ENCODE results near the gene C1orf210. TPM values are rescaled to one million over a fixed set of nuclear protein-coding genes. Genes with fewer than 3 reads are reported as not detected.

Gene C1orf210
- polyA plus RNA-seq, 3 donors: 0.05 TPM; not detected in 2

- DNase-seq: no peak
- 86% methylated on average over 9 of the region's 9 CpGs for WGBS (ENCODE audit: insufficient coverage)
- Histone ChIP-seq H3K4me3 (replicated peaks in 1 of 3; ENCODE audit: low read depth in 2 of 3, low read length in 3 of 3) (no peak overlapping the region), H3K27ac (ENCODE audit: low read depth in 1 of 2, low read length in 2 of 2) (no peak overlapping the region), H2AFZ (ENCODE audit: insufficient read depth, low read depth, low read length, poor library complexity, severe bottlenecking) (no peak overlapping the region), H3K9ac (ENCODE audit: insufficient read depth, low read length, poor library complexity, severe bottlenecking) (no peak overlapping the region), H3K9me3 (replicated peaks in 1 of 2; ENCODE audit: control insufficient read depth in 1 of 2, insufficient read depth in 1 of 2, low read length in 2 of 2) (no peaks in the 10 kb centered on the region), H3K4me2 (replicated peaks; ENCODE audit: extremely low read depth, low read length, poor library complexity, severe bottlenecking) (no peak overlapping the region), H4K20me1 (ENCODE audit: insufficient read depth, low read length) (no peaks in the 10 kb centered on the region), H3K36me3 (replicated peaks in 1 of 2; ENCODE audit: control insufficient read depth in 1 of 2, insufficient read depth in 2 of 2, low read length in 2 of 2) (no peaks in the 10 kb centered on the region), H3K79me2 (ENCODE audit: insufficient read depth, low read length) (no peaks in the 10 kb centered on the region), H3K27me3 (ENCODE audit: control insufficient read depth in 2 of 2, insufficient read depth in 2 of 2, low read length in 2 of 2) (no peaks in the 10 kb centered on the region), H3K4me1 (ENCODE audit: control insufficient read depth in 1 of 2, insufficient read depth in 2 of 2, low read length in 2 of 2) (peaks cover 0 to 2% of the 10 kb centered on the region in 2 donors)
- peaks cover 7% of the 10 kb centered on the region for H3K4me1 Mint-ChIP-seq
- intact Hi-C loops (cut with micrococcal nuclease): no loop called here
- no peak overlapping the region for H3K27ac Mint-ChIP-seq
- peaks cover 0 to 2% (median 0%) of the 10 kb centered on the region in 7 donors for H3K9me3 Mint-ChIP-seq
- no peaks in the 10 kb centered on the region for H3K36me3 Mint-ChIP-seq
- peaks cover 0 to 2% (median 2%) of the 10 kb centered on the region in 3 donors for H3K27me3 Mint-ChIP-seq (ENCODE audit: low read depth in 3 of 3)
- TF ChIP-seq CTCF (IDR thresholded peaks at IDR 0.05): no peak
- H3K4me3 Mint-ChIP-seq: no peak overlapping the region
Observed at GRCh38 chr1:43311521-43311920, 26.1 kb upstream of the C1orf210 start.

GRCh38 chr1:43309405-43310025, 24.1 kb upstream of the C1orf210 start:
- Histone ChIP-seq H3K9me3 (replicated peaks in 1 of 2; ENCODE audit: control insufficient read depth in 1 of 2, insufficient read depth in 1 of 2, low read length in 2 of 2) (no peaks in the 10 kb centered on the region), H3K79me2 (ENCODE audit: insufficient read depth, low read length) (no peaks in the 10 kb centered on the region), H3K4me2 (replicated peaks; ENCODE audit: extremely low read depth, low read length, poor library complexity, severe bottlenecking) (no peak overlapping the region), H2AFZ (ENCODE audit: insufficient read depth, low read depth, low read length, poor library complexity, severe bottlenecking) (no peak overlapping the region), H3K4me3 (replicated peaks in 1 of 3; ENCODE audit: low read depth in 2 of 3, low read length in 3 of 3) (no peak overlapping the region), H3K36me3 (replicated peaks in 1 of 2; ENCODE audit: control insufficient read depth in 1 of 2, insufficient read depth in 2 of 2, low read length in 2 of 2) (no peaks in the 10 kb centered on the region), H3K27me3 (ENCODE audit: control insufficient read depth in 2 of 2, insufficient read depth in 2 of 2, low read length in 2 of 2) (no peaks in the 10 kb centered on the region), H3K4me1 (ENCODE audit: control insufficient read depth in 1 of 2, insufficient read depth in 2 of 2, low read length in 2 of 2) (no peaks in the 10 kb centered on the region), H3K27ac (ENCODE audit: low read depth in 1 of 2, low read length in 2 of 2) (no peak overlapping the region), H4K20me1 (ENCODE audit: insufficient read depth, low read length) (no peaks in the 10 kb centered on the region), H3K9ac (ENCODE audit: insufficient read depth, low read length, poor library complexity, severe bottlenecking) (no peak overlapping the region)
- WGBS (ENCODE audit: insufficient coverage): 97% methylated on average over 12 of the region's 13 CpGs
- no peak for TF ChIP-seq CTCF (IDR thresholded peaks at IDR 0.05)
- Mint-ChIP-seq H3K9me3 (peaks cover 0 to 2% (median 0%) of the 10 kb centered on the region in 7 donors), H3K4me3 (no peak overlapping the region), H3K4me1 (no peaks in the 10 kb centered on the region), H3K36me3 (no peaks in the 10 kb centered on the region), H3K27me3 (ENCODE audit: low read depth in 3 of 3) (peaks cover 0 to 3% (median 2%) of the 10 kb centered on the region in 3 donors), H3K27ac (no peak overlapping the region)
- no peak for DNase-seq
- intact Hi-C loops (cut with micrococcal nuclease): no loop called here

Measured in CD14-positive monocyte (primary cell).